Measurements from ENCODE around the gene CHD2.

The CHD2 gene

GRCh38 chr15:92899948-92900730, at the start of gene CHD2:
Gene CHD2 (plus strand): TSS chr15:92900324. CDS start chr15:92901238, 914 bp downstream.
- peak; percentile 80 for DNase-seq
- no peak for TF ChIP-seq CTCF (IDR thresholded peaks at IDR 0.05; ENCODE audit: low read depth, low read length, missing control alignments)
- Histone ChIP-seq H3K27me3 (replicated peaks) (no peaks in the 10 kb centered on the region), H3K36me3 (replicated peaks) (peaks cover 18% of the 10 kb centered on the region), H3K4me3 (ENCODE audit: low read depth, low read length) (peak within 1 kb of the TSS; percentile 73), H3K27ac (peak within 1 kb of the TSS; percentile 98)
- in situ Hi-C loops (cut with HindIII; ENCODE audit: low pct_ligation_motif_present, low sequenced_read_pairs): no loop called here

DNA sequence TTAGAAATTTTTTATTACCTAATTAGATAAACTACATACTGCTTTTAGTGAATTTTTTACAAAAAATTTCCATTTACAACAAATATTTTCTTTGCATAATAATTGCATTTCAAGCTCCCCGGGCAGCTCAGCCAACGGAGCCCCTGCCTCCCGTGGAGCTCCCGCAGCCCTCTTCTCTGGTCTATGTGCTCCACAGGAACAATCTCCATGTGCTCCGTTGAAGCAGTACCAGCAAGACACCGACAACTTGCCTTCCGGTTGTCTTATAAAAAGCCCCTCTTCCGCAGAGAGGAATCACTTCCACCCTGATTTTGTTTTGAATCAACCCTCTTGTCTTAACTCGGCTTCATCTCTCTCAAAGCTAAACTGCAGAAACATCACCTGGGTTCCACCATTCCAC, 46.9 kb upstream of the CHD2 start:
- no peak for DNase-seq
- H3K36me3 ChIP-seq (replicated peaks): no peaks in the 10 kb centered on the region
- in situ Hi-C loops (cut with HindIII; ENCODE audit: low pct_ligation_motif_present, low sequenced_read_pairs): no loop called here
- no peaks in the 10 kb centered on the region for H3K27me3 ChIP-seq (replicated peaks)
- no peak overlapping the region for H3K27ac ChIP-seq
- TF ChIP-seq CTCF (IDR thresholded peaks at IDR 0.05; ENCODE audit: low read depth, low read length, missing control alignments): no peak
- no peak overlapping the region for H3K4me3 ChIP-seq (ENCODE audit: low read depth, low read length)

GRCh38 chr15:92861742-92862141, 38.4 kb upstream of the CHD2 start:
- H3K36me3 ChIP-seq (replicated peaks): no peaks in the 10 kb centered on the region
- in situ Hi-C loops (cut with HindIII; ENCODE audit: low pct_ligation_motif_present, low sequenced_read_pairs): no loop called here

GRCh38 chr15:92864127-92864814, 35.9 kb upstream of the CHD2 start:
- no peak for TF ChIP-seq CTCF (IDR thresholded peaks at IDR 0.05; ENCODE audit: low read depth, low read length, missing control alignments)
- no peak for DNase-seq
- Histone ChIP-seq H3K36me3 (replicated peaks) (no peaks in the 10 kb centered on the region), H3K27ac (no peak overlapping the region), H3K27me3 (replicated peaks) (no peaks in the 10 kb centered on the region), H3K4me3 (ENCODE audit: low read depth, low read length) (no peak overlapping the region)
- in situ Hi-C loops (cut with HindIII; ENCODE audit: low pct_ligation_motif_present, low sequenced_read_pairs): no loop called here

More at GRCh38 chr15:92861742-92862141, 38.4 kb upstream of the CHD2 start:
- no peak for DNase-seq
- Histone ChIP-seq H3K4me3 (ENCODE audit: low read depth, low read length) (no peak overlapping the region), H3K27ac (no peak overlapping the region), H3K27me3 (replicated peaks) (no peaks in the 10 kb centered on the region)
- TF ChIP-seq CTCF (IDR thresholded peaks at IDR 0.05; ENCODE audit: low read depth, low read length, missing control alignments): no peak

- no peak for DNase-seq
- Histone ChIP-seq H3K4me3 (ENCODE audit: low read depth, low read length) (no peak overlapping the region), H3K27ac (no peak overlapping the region), H3K27me3 (replicated peaks) (no peaks in the 10 kb centered on the region), H3K36me3 (replicated peaks) (no peaks in the 10 kb centered on the region)
- in situ Hi-C loops (cut with HindIII; ENCODE audit: low pct_ligation_motif_present, low sequenced_read_pairs): no loop called here
- TF ChIP-seq CTCF (IDR thresholded peaks at IDR 0.05; ENCODE audit: low read depth, low read length, missing control alignments): no peak
These were observed 30.7 kb upstream of the CHD2 start for GRCh38 chr15:92869263-92869940.

Measured in brain microvascular endothelial cell (primary cell).